D341Med (cell line): ENCODE results near the gene UBXN2A.
"Not testable (repeated sequence)": the region's sequence is repeated elsewhere in the genome, so short reads cannot be mapped to it uniquely, and the experiment has no call there.

Source experiments
- DNase-seq: peaks from one replicate; pipeline ENCODE4 v3.0.0; 2012; ENCODE audit warnings: low spot score

UBXN2A gene

DNA sequence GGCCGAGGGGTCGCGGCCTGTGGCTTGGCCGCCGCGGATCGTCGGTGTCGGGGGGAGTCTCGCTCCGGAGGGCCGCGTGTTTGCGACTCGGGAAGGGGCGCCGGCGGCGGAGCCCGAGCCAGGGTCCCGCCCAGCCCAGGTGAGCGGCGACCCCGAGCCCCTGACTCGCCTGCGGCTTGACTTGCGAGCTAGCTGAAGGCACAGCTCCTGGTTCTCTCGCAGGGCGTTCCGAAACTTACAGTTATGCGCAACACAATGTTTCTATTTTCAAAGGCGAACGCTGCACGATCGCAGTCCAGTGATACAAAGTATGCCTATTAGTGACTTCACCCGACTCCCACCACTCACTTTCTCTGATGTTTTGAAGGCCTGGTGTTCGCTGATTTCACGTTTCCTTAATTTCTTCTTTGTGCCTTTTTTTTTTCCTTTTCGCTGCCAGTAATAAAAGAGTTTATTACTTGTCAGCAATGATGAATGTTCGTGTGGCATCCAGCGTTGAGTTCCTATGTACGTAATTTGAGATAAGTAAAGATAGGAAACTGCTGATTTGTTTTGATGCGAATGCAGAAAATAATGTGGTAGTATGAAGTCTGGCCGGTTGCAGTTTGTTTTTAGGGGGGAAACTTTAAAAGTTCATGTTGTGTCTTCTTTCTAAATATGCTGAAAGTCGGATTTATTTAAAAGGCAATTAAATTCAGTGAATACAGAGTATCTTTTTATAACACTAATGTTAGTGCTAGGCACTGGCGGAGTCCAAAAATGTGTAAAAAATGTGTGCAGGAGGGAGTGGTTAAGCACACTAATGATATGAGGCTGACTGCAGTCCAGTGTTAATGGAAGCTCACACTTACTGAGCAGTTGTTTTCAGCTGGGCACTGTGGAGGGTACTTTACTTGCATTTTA lies 706 bp downstream of the UBXN2A start:
- no peak for DNase-seq

DNA sequence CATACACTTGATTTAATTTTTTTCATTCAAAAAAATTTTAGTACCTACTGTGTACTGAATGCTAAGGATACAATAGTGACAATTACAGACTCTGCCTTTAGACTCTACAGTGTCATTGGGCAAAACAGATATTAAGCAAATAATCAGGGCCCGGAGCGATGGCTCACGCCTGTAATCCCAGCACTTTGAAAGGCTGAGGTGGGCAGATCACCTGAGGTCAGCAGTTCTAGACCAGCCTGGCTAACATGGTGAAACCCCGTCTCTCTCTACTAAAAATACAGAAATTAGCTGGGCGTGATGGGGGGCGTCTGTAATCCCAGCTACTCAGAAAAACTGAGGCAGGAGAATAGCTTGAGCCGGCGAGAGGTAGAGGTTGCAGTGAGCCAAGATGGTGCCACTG lies 1.4 kb downstream of the UBXN2A start:
- DNase-seq: no peak

DNA sequence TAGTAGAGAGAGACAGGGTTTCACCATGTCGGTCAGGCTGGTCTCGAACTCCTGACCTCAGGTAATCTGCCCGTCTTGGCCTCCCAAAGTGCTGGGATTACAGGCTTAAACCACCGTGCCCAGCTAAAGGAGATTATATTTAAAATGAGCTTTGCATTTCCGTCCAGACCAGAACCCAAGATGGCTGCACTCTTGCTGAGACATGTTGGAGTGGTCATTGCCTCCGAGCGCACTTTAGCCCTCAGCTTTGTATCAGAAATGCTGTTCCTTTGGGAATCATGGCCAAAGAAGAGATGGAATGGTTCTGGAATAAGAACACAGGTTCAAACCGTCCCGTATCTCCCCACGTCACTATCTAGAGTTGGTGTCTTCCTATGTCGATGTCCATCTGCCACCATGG lies 3.4 kb downstream of the UBXN2A start:
- DNase-seq: no peak

DNA sequence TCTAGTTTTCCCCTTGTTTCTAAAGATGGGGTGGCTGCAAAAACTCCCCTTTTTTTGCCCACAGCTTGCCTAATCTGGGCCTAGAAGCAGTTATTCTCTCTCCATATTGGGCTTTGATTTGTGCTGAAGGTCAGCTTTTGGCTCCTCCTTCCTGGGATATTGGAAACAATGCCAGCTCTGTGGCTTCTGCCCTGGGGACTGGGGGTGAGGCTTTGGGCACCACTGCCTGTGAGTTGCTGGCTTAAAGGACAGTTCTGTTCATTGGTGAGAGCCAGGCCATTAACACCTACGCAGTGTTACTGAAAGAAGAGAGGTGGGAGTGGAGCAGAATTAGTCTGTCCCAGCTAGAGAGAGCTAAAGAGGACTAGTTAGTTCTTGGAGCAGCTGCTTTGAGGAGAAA lies 4.3 kb downstream of the UBXN2A start:
- no peak for DNase-seq

DNA sequence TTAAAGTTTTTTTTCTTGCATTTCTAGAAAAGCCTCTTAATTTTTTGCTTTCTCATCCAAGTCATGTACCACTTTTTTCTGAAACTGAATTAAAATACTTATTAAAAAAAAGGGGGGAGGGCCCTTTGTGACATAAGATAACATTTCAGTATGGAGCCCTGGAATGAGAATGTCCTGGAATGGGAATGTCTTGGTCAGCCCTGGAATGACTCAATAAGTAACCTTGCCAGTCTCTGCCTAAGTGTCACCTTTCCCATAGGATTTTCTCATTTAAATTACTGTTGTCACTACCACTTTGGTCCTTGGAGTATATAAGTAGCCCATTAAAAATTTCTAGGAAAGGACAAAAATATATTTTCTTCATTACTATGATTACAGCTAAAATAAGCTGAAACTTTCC lies 4.7 kb downstream of the UBXN2A start:
- no peak for DNase-seq

DNA sequence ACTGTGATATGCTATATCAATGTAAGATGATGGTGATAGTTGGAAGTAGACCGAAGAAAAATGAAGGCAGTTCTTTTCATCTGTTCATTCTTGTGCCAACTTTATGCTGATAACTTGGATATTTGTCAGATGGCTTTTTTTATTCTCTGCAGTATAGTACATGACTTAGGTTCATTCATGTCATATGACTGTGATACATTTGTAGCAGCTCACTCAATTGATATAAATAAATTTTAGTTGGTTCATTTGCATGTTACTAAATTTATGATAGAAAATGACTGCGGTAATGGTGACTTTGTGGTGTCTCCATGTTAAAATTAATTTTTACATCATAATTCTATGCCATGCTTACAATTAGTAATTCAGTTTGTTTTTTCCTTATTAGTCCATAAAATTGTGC lies 7.1 kb downstream of the UBXN2A start:
- DNase-seq: no peak

DNA sequence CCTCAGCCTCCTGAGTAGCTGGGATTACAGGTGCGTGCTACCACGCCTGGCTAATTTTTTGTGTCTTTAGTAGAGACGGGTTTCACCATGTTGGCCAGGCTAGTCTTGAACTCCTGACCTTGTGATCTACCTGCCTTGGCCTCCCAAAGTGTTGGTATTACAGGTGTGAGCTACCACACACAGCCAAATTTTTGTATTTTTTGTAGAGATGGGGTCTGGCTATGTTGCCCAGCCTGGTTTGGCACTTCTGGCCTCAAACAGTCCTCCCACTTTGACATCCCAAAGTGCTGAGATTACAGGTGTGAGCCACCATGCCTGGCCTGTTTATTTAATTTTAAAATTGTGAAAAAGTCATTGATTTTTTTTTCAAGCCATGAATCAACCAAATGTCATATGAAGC lies 12.3 kb downstream of the UBXN2A start:
- DNase-seq: not testable (repeated sequence)

DNA sequence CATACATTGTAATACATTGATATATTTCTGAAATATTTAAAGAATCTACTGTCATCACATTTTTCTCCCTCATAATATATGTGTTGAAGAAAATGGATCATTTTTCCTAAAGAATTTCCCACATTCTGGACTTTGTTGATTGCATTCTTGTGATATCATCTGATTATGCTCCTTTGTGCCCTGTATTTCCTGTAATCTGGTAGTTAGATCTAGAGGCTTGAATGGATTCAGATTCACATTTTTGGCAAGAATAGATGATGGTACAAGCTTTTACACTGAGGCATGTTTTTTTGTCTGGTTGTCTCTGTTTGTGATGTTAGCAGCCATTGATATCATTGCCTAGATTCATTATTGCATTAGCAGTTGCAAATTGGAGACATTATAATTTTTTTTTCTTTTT lies 13.4 kb downstream of the UBXN2A start:
- DNase-seq: no peak

DNA sequence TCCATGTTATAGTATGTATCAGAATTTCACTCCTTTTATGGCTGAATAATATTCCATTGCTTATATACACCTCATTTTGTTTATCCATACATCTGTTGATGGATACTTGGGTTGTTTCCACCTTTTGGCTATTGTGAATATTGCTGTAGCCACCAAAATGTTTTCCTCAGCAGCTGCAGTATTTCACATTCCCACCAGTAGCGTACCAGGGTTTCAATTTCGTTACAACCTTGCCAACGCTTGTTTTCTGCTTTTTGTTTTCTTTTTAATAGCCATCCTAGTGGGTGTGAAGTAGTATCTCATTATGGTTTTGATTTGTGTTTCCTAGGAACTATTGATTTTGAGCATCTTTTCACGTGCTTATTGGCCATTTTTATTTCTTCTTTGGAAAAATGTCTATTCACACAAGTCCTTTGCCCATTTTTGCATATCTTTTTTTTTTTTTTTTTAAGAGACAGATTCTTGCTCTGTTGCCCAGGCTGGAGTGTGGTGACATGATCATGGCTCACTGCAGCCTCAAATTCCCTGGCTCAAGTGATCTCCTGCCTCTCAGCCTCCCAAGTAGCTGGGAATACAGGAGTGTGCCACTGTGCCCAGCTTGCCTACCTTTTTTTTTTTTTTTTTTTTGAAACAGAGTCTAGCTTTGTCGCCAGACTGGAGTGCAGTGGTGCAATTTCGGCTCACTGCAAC lies 14.2 kb downstream of the UBXN2A start:
- no peak for DNase-seq

DNA sequence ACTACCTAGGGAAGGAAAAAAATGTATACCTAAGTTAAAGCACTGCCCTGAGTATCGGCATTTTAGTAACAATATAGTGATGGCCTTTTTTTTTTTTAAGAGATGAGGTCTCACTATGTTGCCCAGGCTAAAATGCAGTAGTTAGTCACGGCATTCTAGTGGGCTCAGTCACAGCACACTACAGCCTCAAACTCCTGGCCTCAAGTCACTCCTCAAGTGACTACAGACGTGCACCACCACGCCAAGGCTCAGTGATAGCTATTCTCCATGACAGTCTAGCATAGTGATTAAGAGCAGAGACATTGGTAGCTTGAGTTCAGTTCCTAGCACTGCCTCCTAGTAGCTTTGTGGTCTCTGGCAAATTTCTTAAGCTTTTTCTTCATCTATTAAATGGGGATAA lies 27.6 kb downstream of the UBXN2A start:
- DNase-seq: no peak

DNA sequence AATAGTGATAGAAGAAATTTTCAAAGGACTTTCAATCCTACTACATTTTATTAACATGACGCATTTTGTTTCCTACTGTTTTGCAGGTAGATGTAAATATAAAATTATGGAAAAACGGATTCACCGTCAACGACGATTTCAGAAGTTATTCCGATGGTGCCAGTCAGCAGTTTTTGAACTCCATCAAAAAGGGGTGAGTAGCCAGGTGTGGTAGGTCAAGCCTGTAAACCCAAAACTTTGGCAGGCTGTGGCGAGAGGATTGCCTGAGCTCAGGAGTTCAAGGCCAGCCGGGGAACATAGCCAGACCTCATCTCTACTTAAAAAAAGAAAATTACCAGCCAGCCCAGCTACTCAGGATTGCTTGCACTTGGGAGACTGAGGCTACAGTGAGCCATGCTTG lies 36.6 kb downstream of the UBXN2A start:
- DNase-seq: no peak

DNA sequence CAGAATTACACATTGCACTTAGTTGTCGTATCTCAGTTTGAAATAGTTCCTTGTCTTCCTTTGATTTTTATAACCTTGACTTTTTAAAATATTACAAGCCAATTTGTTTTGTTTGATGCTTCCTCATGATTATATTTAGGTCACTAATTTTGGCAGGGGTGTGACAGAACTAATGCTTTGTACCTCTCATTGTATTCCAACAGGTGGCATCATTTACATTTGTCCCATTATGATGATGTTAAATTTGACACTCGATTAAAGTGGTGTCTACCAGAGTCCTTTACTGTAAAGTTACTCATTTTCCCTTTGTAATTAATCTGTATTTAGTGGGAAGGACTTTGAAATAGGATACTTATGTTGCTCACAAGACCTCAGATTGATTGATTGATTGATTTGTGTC lies 48.1 kb downstream of the UBXN2A start:
- DNase-seq: no peak

DNA sequence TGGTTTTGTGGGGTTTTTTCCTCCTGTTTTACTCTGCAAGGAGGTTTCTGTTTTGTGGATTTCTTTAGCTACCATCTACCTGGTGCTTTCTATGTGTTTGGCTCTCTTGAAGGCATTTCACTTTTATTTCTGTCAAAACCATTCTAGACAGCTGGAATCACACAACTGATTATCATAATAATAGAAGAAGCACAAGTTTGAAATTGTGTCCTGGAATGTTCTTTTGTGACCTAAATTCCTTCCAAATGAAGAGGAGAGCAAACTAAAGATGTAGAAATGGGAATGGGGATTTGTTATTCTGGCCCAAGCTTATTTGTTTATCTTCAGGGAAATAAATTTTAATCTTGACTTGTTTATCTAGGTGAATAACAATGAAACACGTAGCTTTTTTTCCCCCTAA lies 52.7 kb downstream of the UBXN2A start:
- DNase-seq: no peak

DNA sequence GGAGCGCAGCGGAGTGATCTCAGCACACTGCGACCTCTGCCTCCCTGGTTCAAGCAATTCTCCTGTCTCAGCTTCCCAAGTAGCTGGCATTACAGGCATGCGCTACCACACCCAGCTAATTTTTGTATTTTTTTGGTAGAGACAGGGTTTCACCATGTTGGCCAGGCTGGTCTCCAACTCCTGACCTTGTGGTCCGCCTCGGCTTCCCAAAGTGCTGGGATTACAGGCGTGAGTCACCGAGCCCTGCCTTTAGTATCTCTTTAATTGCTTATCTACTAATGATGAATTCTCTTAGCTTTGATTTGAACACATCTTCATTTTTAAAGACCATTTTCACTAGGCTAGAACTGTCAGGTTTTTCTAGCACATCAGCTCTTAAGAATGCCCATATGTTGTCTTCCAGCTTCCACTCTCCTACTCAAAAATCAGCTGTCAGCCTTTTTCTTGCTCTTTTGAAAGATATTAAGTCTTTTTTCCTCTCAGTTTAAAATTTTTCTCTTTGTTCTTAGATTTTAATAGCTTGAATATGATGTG lies 53.5 kb downstream of the UBXN2A start:
- DNase-seq: no peak

DNA sequence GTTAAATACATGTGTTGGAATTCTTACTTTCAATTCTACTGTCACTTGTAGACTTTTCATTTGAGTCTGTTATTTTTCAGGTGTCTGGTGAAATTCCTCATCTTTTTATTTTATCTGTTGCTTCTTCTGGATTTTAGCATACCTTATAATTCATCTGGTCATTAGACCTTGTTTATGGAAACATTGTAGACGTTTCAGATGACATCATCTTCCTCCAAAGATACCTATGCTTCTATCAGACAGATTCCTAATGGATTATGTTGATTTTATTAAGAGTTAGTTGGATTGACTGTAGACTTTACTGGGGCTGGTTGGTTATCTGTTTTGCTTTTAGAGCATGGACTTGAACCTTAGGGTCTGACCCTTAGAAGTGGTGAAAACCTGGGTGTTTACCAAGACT lies 54.3 kb downstream of the UBXN2A start:
- DNase-seq: no peak

DNA sequence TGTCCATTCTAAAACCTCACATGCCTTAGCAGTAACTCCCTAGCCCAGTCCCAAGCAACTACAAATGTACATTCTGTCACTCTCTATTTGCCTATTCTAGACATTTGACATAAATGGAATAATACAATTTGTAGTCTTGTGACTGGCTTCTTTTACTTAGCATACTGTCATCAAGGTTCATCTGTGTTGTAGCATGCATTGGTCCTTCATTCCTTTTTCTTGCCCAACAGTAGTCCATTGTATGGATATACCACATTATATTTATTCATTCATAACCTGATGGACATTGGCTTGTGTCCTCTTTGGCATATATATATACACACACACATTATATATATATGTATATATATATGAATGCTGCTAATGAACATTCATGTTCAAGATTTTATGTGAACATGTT lies 67.4 kb downstream of the UBXN2A start:
- DNase-seq: no peak

DNA sequence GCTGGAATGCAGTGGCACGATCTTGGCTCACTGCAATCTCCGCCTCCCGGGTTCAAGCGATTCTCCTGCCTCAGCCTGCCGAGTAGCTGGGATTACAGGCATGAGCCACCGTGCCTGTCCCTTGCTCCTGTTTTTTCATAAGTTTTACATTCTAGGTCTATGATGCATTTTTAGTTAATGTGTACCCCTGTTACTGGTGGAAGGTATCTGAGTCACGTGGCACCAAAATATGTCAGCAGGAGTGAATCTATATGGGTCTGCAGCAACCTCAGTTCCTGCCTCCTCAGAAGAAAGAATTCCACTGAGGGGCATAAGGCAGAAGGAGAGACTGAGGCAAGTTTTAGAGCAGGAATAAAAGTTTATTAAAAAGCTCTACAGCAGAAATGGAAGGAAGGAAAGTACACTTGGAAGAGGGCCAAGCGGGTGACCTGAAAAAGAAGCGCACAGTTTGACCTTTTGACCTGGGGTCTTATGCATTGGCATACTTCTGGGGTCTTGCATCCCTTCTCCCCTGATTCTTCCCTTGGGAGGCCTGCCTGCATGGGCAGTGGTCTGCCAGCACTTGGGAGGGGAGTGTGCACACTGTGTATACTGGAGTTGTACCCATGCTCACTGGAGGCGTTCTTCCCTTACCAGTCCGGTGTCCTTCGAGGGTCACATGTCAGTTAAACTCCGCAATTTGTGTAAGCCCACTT lies 68.6 kb downstream of the UBXN2A start:
- no peak for DNase-seq

DNA sequence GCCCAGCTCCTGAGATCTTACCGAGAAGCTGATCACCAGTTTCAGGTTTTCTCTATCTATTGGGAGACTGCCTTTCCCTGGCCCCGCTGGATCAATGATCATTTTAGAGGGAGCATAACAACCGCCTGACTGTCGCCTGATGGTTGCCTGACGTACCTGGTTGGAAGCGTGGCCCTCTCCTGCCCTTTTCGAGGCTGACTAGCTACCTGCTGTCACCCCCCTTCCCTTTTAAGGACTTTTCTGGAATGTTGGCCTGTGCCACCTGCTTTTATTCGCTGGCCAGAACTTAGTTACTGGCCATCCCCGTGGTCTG lies 69.1 kb downstream of the UBXN2A start:
- DNase-seq: no peak

DNA sequence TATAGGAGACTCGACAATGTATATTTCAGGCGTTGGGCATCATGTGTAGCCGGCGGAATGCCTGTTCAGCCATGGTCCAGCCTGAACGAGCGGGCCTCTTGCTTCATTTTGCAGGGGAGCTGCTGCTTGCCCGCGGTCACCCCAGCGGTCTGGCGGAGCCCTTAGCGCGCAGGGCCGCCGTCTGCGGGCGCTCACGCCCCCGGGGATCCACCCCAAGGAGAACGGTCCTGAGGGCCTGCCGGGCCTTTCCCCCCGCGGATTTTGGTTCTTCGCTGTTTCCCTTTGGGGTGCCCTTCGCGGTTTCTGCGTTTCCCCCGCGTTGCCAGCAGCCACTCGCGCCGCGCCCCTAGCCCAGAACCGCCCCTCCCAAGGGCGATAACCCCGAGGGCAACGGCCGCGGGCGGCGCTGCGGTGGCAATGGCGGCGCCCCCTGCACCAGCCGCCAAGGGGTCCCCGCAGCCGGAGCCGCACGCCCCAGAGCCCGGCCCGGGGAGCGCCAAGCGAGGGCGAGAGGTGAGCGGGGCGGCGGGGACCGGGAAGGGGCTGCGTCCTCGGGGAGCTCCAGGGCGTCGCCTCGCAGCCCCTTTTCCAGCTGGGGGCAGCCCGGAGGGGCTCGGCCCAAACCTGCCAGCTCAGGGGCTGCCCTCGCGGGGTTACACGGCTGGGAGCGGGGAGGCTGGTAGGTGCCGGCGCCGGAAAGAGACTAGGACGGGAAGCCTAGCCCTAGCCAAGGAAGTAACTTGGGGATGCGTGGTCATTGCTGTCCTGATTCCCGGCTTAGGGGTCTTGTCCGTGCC lies 69.6 kb downstream of the UBXN2A start, which contains the start of gene MFSD2B:
Gene MFSD2B, plus strand, starts transcription at position 406 of the 797 bp plus-strand sequence. Its CDS starts 12 bp downstream, at position 418.
- DNase-seq: peak; percentile 40

DNA sequence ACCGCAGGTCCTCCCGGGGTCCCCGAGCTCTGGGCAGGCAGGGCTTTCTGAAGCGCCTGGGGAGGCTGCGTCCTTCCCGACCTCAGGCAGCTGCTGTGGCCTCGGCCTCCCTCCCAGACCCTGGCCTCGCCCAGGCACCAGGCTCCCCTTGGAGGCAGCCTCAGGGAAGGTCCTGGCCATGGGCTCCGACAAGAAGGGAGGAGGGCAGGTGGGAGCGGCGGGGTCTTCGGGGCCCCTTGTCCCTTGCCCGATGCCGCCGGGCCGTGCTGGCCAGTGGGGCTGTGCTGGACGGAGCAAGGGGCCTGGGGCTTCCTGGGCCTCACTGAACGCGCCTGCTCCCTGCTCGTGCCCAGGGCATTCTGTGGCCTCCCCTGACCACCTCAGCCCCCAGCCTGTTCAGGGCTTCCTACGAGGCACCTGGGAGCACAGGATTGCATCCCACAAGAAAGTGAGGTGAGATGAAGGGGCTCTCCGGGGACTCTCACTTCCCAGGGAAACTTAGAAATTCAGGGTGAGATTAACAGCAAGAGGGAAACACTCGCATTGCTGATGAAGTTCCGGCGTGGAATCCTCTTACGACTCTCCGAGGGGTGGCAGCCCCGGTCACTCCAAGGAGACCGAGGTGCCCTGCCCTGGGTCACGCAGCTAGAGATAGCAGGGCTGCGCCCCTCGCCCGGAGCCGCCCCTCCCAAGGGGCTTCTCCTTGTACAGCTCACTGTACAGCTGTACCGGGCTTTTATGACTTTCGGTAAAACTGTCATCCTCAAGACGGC lies 70.4 kb downstream of the UBXN2A start:
- DNase-seq: peak; percentile 27
